HCT116 (cell line): ENCODE results near the gene TBC1D26.
"Not testable (repeated sequence)": the region's sequence is repeated elsewhere in the genome, so short reads cannot be mapped to it uniquely, and the experiment has no call there.

ENCODE experiments used
- CBX3 ChIP-seq: IDR thresholded peaks from 2 replicates; pipeline ENCODE4 v1.6.1; 2012; ENCODE audit warnings: low read depth
- EGR1 ChIP-seq: IDR thresholded peaks from 2 replicates; pipeline ENCODE4 v1.6.1; 2012; ENCODE audit warnings: low read depth
- EZH2 ChIP-seq: fragments of 200-600 bp; sonication (generic); IDR thresholded peaks from 2 replicates; pipeline ENCODE4 v1.6.1; 2017; ENCODE audit warnings: antibody characterized with exemption, mixed run types
- EZH2phosphoT487 ChIP-seq: fragments of 200-600 bp; IDR thresholded peaks from 2 replicates; pipeline ENCODE4 v1.6.1; 2018; ENCODE audit warnings: antibody characterized with exemption, borderline replicate concordance
- JUND ChIP-seq: IDR thresholded peaks from 2 replicates; pipeline ENCODE4 v1.6.1; 2012
- POLR2A ChIP-seq: IDR thresholded peaks from 2 replicates; pipeline ENCODE4 v1.7.0; 2011; ENCODE audit warnings: borderline replicate concordance; ENCODE audit not compliant: insufficient read depth, insufficient read length; ENCODE audit errors: extremely low read depth
- POLR2AphosphoS5 ChIP-seq: IDR thresholded peaks from 2 replicates; pipeline ENCODE4 v1.6.1; 2011; ENCODE audit warnings: mild to moderate bottlenecking, low read depth, low read length, moderate library complexity
- RAD21 ChIP-seq: IDR thresholded peaks from 2 replicates; pipeline ENCODE4 v1.6.1; 2012; ENCODE audit warnings: low read depth, mild to moderate bottlenecking
- SIN3A ChIP-seq: IDR thresholded peaks from 2 replicates; pipeline ENCODE4 v1.6.1; 2012; ENCODE audit warnings: low read depth
- SRF ChIP-seq: IDR thresholded peaks from 2 replicates; pipeline ENCODE4 v1.6.1; 2012; ENCODE audit warnings: low read depth
- TF ChIP-seq, protein P1 (sequence below): IDR thresholded peaks from 2 replicates; pipeline ENCODE4 v1.6.1; 2012; ENCODE audit warnings: low read depth
- TF ChIP-seq, protein P2 (sequence below): IDR thresholded peaks from 2 replicates; pipeline ENCODE4 v1.6.1; 2012
- TF ChIP-seq, protein P3 (sequence below), 3 experiments: fragments of 200-600 bp in 1 of 3; sonication (generic) in 1 of 3; IDR thresholded peaks in 2 of 3; conservative IDR thresholded peaks in 1 of 3; 2 replicates each; pipeline ENCODE4 v1.5.1; 2012 to 2017; ENCODE audit warnings: low read depth in 2 of 3, low read length in 2 of 3, antibody characterized with exemption in 1 of 3, borderline replicate concordance in 1 of 3, control low read depth in 1 of 3, mild to moderate bottlenecking in 1 of 3, mixed read lengths in 1 of 3, mixed run types in 1 of 3, moderate library complexity in 1 of 3; ENCODE audit not compliant: insufficient read depth in 1 of 3

DNA sequence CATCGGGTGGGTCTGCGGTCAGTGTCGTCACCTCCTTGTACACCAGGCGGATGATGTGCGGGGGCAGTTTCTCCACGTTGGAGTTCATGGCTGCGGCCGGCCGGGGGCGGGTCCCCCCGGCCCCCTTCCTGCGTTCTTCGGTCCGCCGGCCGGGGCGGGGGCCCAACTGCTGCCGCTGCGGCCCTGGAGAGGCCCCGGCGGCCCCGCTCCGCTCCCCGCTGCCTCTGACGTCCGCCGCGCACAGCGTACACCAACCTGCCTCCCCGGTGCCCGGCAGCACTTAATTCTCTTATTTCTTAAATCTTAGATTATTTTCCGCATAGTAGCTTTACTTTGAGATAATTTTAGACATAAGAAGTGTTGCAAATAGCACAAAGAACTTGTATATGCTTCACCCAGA, 27.3 kb upstream of the TBC1D26 start:
- TF ChIP-seq, protein P1, sequence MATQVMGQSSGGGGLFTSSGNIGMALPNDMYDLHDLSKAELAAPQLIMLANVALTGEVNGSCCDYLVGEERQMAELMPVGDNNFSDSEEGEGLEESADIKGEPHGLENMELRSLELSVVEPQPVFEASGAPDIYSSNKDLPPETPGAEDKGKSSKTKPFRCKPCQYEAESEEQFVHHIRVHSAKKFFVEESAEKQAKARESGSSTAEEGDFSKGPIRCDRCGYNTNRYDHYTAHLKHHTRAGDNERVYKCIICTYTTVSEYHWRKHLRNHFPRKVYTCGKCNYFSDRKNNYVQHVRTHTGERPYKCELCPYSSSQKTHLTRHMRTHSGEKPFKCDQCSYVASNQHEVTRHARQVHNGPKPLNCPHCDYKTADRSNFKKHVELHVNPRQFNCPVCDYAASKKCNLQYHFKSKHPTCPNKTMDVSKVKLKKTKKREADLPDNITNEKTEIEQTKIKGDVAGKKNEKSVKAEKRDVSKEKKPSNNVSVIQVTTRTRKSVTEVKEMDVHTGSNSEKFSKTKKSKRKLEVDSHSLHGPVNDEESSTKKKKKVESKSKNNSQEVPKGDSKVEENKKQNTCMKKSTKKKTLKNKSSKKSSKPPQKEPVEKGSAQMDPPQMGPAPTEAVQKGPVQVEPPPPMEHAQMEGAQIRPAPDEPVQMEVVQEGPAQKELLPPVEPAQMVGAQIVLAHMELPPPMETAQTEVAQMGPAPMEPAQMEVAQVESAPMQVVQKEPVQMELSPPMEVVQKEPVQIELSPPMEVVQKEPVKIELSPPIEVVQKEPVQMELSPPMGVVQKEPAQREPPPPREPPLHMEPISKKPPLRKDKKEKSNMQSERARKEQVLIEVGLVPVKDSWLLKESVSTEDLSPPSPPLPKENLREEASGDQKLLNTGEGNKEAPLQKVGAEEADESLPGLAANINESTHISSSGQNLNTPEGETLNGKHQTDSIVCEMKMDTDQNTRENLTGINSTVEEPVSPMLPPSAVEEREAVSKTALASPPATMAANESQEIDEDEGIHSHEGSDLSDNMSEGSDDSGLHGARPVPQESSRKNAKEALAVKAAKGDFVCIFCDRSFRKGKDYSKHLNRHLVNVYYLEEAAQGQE, result not testable (repeated sequence)
- TF ChIP-seq EZH2, JUND, SIN3A, EZH2phosphoT487, RAD21, POLR2AphosphoS5, POLR2A, CBX3, EGR1, SRF: not testable (repeated sequence)
- TF ChIP-seq, protein P2, sequence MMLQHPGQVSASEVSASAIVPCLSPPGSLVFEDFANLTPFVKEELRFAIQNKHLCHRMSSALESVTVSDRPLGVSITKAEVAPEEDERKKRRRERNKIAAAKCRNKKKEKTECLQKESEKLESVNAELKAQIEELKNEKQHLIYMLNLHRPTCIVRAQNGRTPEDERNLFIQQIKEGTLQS, result not testable (repeated sequence)
- TF ChIP-seq, protein P3, sequence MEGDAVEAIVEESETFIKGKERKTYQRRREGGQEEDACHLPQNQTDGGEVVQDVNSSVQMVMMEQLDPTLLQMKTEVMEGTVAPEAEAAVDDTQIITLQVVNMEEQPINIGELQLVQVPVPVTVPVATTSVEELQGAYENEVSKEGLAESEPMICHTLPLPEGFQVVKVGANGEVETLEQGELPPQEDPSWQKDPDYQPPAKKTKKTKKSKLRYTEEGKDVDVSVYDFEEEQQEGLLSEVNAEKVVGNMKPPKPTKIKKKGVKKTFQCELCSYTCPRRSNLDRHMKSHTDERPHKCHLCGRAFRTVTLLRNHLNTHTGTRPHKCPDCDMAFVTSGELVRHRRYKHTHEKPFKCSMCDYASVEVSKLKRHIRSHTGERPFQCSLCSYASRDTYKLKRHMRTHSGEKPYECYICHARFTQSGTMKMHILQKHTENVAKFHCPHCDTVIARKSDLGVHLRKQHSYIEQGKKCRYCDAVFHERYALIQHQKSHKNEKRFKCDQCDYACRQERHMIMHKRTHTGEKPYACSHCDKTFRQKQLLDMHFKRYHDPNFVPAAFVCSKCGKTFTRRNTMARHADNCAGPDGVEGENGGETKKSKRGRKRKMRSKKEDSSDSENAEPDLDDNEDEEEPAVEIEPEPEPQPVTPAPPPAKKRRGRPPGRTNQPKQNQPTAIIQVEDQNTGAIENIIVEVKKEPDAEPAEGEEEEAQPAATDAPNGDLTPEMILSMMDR (IDR thresholded peaks at IDR 0.05 in 2 of 3, conservative IDR thresholded peaks at IDR 0.05 in 1 of 3; ENCODE audit: borderline replicate concordance in 1 of 3, insufficient read depth in 1 of 3, low read depth in 2 of 3, low read length in 2 of 3), result not testable (repeated sequence)
